Activated CD8-positive, alpha-beta memory T cell treated with anti-CD3 and anti-CD28 coated beads for 48 hours (primary cell): ENCODE data around the gene CR1L.
"Not testable (repeated sequence)": the region's sequence is repeated elsewhere in the genome, so short reads cannot be mapped to it uniquely, and the experiment has no call there.

ENCODE experiments used
- DNase-seq, 3 experiments: peaks; one replicate each; pipeline ENCODE4 v3.0.0-alpha.2; 2020; ENCODE audit warnings: low read depth in 2 of 3, low spot score in 2 of 3

Gene CR1L

DNA sequence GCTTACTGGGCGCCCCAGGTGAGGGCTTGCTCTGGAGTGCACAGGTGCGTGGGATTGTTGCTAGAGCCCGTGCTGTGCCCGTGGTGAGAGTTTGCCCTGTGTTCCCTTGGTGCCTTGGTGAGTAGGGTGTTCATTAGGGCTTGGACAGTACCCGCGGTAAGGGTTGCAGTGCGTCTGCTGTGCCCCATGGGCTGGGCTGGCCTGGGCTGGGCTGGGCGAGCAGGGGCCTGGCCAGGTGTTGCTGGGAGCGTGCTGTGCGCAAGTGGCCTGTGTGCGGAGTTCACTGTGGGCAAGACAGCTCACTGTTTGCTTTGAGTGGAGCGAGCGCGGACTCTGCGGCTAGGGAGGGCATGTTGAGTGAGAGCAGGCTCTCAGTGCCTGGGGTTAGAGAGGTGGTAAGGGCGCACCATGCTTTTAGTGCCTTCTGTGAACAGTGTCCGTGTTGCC is 725 bp downstream of the CR1L start:
- DNase-seq = no peak

DNA sequence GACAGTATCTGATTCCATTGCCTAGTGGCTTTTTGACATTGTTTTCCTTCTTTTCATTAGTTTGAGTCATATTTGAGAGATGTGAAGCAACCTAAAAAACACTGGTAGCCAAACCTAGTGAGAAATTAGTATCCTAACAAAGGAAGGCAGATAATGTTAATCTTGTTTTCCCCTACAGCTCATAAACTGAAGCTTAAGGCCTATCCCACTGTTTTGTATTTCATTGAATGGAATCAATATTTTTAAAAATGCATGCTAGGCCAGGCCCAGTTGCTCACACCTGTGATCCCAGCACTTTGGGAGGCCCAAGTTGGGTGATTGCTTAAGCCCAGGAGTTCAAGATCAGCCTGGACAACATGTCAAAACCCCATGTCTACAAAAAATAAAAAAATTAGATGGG is 1.2 kb downstream of the CR1L start:
- DNase-seq = no peak

DNA sequence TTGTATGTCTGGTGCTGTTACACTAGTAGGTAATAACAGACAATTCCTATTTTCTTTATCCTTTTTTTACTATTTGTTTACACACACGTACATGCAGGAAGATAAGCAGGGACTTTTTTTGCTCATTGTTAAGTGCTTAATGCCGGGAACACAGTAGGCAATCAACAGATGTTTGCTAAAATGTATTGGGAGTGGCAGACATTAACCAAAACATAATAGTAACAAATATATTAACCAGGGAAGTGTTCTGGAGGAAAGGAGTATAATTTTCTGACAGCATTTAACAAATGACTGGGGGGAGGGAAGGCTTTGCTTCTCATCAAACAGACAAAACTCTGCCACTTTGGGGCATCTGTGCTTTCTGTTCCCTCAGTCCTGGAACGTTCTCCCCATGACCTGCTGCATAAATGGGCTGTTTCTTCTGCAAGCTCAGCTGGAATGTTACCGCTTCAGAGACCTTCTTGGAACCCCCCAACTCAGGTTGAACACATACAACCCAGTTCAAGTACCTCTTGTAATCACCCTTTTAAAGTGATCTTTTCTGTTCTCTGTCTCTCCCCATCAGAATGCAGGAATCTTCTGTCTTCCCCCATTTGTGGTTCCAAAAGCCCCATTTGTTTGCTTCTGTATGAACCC is 2.1 kb downstream of the CR1L start:
- DNase-seq = no peak

DNA sequence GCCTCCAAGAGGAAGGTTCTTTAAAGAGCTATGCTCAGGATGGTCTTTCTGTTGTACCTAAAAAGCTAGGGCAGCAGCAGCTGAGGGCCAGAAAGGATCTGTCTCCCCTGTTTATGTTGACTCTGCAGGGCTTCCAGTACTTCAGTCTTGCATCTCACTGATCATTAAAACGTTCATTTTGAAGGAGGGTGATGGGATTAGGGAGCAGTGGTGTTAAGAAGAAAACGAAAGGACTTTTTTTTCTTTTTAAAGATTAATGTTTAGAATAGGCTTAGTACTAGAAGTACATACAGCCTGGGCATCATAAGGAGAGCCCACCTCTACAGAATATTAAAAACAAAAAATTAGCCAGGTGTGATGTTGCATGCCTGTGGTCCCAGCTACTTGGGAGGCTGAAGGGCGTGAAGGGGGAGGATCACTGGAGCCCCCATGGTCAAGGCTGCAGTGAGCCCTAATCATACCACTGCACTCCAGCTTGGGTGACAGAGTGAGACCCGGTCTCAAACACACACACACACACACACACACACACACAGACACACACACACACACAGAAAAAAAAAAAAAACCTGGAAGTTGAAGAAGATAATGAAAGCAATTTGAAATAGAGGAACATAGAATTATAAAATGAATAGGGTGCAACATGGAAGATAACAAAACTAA is 2.9 kb downstream of the CR1L start:
- DNase-seq = no peak

DNA sequence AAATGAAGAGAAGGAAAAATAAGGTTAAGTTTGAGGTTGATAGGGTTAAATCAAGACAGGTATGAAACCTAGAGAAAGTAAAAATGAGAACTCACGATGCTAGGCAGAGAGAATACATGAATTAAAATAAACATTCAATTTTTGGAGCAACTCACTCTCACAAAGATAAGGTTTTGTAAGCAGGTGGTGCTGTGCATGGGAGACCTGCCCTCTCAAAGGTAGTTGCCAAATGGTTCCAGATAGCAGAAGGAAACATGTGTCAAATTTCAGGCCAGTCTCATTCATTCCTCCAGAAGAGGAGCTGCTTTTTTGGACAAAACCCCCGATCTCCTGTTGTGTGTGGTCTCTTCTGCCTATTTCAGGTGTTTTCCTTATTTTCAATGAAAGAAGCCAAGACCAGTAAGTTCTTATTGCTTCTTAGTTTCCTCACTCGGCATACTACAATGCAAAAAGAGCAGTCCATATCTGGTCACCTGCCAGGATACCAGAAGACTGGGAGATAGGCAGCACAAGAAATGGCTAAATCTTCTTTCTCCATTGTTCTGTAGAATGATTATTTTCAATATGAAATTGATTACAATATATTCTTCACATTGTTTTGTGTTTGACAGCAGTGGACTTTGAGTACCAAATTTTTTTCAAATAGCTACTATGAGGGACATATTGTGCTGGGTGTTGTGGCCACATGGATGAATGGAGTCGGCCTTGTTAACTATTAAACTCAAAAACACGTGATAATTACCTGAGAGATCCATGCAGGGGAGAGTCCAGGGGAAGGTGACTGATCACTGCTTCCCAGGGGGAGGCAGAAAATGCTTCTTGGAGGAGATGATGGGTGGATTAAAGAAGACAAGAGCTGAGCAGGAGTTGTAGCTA is 3.6 kb downstream of the CR1L start:
- DNase-seq = no peak

DNA sequence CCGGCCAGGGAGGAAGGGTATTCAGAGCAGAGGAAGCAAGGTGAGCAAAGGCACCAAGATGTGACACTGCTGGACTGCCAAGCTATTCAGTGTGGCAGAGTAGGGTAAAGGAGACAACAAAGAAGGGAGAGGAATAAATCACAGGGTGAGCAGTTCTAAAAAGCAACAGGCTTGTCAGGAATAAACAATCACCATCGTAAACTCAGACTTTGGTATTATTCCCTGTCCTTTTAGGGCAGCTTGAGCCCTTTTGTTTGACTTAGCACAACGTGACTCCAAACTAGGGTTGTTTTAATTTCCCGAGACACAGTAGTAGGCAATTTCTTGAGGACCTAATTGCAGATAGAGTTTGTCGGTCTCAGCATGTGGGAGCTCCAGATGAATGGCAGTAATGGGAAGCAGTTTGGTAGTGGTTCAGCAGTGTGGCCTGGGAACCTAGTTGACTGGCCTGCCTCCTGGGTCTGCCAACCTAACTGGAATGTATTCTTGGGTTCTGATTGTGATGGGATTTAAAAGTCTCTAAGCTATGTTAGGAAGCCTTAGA is 4.3 kb downstream of the CR1L start:
- DNase-seq = no peak

DNA sequence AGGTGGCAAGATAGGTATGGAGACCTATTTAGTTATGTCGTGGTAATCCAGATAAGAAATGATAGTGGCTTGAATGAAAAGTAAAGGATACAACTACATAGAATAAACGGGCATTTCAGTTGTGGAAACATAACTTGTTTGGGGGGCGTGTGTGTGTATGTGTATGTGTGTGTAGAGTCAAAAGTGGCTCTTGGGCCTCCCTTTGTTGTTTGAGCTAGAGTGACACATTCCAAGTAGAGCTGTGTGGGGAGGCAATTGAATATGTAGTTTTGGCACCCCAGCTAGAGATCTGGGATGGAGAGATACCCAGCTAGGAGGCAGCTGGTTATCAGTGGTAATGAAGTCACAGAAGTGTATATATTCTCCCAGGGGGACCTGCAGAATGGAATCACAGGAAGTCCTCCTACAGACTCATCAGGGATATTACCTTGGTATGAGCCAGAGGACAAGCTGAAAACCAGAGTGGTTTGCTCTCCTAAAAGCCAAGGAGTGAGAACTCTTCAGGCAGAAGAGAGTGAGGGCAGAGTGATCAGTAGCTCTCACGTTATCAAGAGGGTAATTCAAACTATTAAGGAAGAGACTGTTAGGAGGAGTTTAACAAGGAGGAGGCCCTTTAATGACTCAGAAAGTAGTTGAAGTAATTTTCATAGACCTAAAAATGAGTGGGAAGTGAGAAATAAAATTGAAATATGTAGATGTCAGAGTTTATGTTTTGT is 5.1 kb downstream of the CR1L start:
- no peak for DNase-seq

DNA sequence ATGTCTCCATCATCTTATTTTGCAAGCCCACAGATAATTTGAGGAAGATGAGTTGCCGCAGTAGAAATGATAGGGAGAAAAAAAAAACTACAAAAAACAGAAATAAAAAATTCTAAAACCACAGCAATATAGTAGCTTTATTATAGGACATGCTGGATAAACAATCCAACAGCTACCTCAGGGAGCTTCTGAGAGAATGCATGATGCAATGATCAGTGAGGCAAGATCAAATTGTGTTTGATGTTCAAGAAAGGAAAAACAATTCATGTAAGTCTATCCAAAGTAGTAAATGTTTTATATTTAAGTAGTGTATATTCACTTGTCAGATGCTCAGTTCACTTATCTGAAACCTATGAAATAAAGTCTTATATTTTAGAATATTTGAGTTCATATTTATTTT is 6.7 kb downstream of the CR1L start:
- DNase-seq = no peak

DNA sequence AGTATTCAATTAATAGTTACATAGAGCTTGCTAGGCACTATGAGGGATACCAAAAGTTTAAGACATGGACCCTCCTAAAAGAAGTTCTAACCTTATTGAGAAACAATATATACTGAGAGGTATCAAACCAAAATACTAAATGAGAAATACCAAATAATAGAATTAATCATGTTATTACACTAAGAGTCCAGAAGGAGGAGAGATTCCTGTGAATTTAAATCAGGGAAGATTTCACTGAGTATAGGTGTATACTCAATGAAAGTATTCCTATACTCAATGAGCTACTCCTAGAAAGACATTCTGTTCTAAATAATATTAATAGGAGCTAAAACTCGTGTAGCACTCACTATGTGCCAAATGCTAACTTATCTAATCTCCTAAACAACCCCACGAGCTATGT is 9.4 kb downstream of the CR1L start:
- no peak for DNase-seq

DNA sequence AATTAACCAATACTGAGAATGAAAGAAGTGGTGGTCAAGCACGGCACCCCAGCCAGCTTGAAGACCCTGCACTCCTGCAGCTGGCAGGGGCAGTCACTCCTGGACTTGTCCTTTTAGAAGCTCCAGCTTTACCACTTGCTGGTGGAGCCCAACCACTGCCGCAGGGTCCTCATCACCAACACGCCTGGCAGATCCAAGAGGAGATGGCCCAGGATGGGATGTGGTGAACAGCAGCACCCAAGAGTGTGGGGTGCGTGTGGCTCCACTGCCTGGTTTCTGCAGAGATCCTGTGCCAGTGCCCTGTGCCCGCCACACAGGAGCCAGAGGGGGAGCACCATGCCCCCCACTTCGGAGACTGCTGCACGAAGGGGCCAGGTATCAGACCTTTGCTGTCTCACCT is 13.5 kb downstream of the CR1L start:
- no peak for DNase-seq

DNA sequence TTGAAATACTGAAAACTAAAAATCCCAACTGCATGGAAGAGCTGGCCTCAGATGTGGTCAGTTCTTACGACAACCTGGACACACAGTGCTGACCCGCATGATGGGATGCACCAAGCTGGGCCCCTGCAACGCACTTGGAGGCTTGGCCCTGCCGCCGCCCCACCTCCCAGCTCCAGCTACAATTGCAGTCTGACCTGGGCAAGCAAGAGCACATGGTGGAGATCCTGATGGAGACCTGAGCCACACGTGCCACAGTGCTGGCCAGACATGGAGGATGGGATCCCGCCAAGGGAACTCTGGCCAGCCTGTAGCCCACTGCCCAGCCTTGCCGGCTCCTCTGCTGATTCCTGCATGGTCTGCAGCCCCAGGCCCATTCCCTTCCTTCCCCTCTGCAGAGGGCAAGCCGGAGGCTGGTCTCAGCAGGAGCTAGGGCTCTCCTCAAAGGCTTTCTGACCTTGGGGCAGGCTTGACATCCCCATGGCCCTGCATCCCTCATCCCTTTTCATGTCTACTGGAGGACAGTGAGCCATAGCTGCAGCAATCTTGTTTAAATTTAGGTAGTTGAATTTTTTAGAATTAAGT is 14.1 kb downstream of the CR1L start:
- no peak for DNase-seq

DNA sequence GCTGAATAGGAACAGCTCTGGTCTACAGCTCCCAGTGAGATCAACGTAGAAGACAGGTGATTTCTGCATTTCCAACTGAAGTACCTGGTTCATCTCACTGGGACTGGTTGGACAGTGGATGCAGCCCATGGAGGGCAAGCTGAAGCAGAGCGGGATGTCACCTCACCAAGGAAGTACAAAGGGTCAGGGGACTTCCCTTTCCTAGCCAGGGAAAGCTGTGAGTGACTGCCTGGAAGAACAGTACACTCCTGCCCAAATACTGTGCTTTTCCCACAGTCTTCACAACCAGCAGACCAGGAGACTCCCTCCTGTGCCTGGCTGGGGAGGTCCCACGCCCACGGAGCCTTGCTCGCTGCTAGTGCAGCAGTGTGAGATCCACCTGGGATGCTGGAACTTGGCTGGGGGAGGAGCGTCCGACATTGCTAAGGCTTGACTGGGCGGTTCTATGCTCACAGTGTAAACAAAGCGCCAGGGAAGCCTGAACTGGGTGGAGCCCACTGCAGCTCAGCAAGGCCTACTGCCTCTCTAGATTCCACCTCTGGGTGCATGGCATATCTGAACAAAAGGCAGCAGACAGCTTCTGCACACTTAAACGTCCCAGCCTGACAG is 14.7 kb downstream of the CR1L start:
- DNase-seq = no peak

DNA sequence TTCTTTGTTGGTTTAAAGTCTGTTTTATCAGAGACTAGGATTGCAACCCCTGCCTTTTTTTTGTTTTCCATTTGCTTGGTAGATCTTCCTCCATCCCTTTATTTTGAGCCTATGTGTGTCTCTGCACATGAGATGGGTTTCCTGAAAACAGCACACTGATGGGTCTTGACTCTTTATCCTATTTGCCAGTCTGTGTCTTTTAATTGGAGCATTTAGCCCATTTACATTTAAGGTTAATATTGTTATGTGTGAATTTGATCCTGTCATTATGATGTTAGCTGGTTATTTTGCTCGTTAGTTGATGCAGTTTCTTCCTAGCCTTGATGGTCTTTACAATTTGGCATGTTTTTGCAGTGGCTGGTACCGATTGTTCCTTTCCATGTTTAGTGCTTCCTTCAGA is 16.5 kb downstream of the CR1L start:
- not testable (repeated sequence) for DNase-seq

DNA sequence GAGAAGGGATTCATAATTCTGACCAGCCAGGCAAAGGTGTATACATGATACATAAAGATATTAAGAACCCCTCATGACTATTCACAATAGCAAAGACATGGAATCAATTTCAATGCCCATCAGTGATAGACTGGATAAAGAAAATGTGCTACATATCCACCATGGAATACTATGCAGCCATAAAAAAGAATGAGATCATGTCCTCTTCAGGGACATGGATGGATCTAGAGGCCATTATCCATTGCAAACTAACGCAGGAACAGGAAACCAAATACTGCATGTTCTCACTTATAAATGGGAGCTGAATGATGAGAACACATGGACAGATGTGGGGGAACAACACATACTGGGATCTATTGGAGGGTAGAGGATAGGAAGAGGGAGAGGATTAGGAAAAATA is 21.4 kb downstream of the CR1L start:
- no peak for DNase-seq

DNA sequence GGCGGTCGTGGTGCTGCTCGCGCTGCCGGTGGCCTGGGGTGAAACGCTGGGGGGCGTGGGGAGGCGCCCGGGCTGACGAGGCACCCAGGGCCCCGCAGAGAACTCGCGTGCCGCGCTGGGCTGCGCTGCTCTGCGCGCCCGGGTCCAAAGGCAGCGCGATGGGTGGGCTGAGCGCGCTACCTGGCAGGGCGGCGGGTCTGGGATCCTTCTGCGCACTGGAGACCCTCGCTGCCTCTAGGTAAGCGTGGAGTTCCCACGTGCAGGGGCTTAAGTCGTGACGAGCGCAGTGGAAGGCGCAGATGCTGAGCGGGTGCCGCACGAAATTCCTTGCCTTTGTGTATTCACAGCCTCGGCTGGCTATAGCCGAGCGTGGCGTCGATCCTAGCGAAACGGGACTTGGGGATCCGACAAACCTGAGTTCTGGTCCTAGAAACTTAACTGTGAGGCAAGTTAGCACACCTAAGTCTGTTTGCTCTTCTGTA is 24.6 kb downstream of the CR1L start:
- no peak for DNase-seq

DNA sequence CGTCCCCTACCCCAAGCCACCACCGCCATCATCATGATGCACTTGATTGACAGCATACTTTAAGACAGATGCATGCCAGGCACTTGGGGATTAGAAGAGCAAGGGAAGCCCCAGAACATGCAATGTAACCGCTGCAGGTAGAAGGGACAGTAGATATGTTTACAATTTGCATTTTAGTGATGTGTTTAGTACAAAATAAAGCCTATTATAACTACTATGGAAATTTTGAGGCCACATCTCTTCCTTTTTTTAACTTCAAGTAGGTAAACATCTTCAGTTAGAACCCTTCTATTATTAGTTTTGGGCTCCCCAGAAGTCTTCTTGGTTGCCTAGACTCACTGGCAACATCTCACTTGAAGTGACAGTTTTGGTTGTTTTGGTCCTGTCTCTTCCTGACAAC is 25.3 kb downstream of the CR1L start:
- no peak for DNase-seq

DNA sequence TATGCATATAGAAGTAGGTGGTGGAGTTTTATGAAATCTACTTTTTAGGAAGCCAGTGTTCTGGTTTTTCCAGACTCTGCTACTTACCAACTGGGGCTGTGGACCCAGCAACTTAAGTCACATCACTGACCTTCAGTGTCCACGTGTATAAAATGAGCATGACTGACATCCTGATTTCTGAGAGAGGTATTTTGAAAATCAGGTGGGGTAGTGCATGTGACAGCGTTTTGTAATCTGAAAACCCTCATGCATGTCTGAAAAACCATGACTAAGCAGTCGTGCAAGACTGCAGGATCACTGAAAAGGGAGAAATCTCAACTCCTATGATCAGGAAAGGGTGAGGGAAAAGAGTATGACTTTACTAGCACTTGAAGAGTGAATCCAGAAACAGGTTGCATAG is 26.1 kb downstream of the CR1L start:
- no peak for DNase-seq

DNA sequence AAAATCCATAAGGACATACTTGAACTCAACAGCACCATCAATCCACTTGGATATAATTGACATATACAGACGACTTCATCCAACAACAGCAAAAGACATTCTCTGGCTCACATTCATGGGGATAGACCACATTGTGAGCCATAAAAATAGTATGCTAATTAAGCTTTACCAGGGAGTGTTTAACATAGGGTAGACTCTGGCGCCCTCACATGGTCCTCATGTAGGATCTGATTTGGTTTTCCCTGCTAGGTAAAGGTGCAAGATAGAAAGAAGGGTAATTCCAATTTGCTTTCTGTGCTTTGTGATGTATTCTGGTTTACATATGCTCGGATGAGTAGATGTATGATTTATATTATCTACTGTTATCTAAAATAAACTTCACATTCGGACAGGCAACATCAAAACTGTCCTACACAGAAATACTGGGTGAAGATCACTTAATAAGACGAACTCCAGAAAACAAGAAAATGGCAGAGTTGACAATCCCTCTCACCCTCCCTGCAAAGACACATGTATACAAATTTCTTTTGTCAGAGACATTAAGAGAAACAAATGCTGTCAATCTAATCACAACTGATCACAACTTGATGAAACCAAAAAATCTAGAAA is 27.7 kb downstream of the CR1L start:
- no peak for DNase-seq

DNA sequence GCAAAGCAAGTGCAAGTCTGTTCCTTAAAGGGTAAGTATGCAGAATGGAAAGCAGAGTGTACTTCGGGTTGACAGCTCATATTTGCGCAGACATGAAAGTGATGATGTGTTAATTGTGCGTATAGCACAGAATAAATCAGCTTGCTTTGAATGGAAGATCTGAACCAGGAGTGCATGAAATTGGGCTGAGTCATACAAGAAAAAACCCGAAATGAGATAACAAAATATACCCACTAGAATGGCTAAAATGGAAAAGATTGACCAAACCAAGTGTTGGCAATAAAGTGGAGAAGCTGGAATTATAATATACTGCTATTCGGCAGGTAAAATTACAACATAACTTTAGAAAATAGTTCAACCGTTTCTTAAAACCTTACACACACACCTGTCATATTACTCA is 28.5 kb downstream of the CR1L start:
- DNase-seq = no peak

DNA sequence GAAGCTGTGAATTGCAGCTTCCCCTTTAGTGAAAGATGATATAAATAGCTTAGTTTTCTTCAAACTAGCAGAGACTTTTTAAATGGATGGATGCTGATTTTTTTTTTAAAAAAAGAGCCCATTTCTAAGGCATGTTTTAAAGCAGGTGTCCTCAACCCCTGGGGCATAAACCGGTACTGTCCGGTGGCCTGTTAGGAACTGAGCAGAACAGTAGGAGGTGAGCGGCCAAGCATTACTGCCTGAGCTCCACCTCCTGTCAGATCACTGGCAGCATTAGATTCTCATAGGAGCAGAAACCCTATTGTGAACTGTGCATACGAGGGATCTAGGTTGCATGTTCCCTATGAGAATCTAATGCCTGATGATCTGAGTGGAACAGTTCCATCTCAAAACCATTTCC is 31.2 kb downstream of the CR1L start:
- DNase-seq = no peak
